Ishikawa (cell line): ENCODE data around the gene TMEM164.

Experiments
- CEBPB ChIP-seq: IDR thresholded peaks from 2 replicates; pipeline ENCODE4 v1.6.1; 2012
- CREB1 ChIP-seq: IDR thresholded peaks from 2 replicates; pipeline ENCODE4 v1.6.1; 2012; ENCODE audit warnings: low read depth
- EP300 ChIP-seq: IDR thresholded peaks from 2 replicates; pipeline ENCODE4 v1.6.1; 2012; ENCODE audit warnings: borderline replicate concordance
- NFIC ChIP-seq: IDR thresholded peaks from 2 replicates; pipeline ENCODE4 v1.6.1; 2012
- TEAD4 ChIP-seq: IDR thresholded peaks from 2 replicates; pipeline ENCODE4 v1.6.1; 2012
- TF ChIP-seq, protein P1 (sequence below): IDR thresholded peaks from 2 replicates; pipeline ENCODE4 v1.6.1; 2012
- TF ChIP-seq, protein P2 (sequence below): IDR thresholded peaks from 2 replicates; pipeline ENCODE4 v1.6.1; 2012; ENCODE audit warnings: low read depth, mild to moderate bottlenecking

DNA sequence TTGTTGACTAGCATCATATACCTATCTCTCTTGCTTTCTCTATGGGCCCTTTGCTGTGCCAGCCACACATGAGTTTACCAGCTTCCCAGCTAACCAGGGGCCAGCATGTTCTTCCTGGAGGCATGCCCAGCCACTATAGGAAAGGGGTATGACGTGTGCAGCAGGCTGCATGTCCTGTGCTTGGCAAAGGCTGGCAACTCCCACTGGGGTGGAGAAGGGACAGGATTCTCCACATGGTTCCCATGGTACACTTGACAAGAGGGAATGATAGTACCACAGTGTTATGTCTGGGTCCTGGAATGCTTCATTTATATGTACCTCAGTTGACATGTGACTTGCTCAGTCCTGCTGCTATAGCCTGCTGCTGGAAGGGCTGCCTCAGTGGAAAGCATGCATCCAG, 78.8 kb downstream of the TMEM164 start:
- TF ChIP-seq CREB1: no peak
- TF ChIP-seq EP300: no peak
- TF ChIP-seq TEAD4: no peak
- TF ChIP-seq CEBPB: no peak
- TF ChIP-seq NFIC: no peak
- TF ChIP-seq, protein P1, sequence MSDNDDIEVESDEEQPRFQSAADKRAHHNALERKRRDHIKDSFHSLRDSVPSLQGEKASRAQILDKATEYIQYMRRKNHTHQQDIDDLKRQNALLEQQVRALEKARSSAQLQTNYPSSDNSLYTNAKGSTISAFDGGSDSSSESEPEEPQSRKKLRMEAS: no peak
- TF ChIP-seq, protein P2, sequence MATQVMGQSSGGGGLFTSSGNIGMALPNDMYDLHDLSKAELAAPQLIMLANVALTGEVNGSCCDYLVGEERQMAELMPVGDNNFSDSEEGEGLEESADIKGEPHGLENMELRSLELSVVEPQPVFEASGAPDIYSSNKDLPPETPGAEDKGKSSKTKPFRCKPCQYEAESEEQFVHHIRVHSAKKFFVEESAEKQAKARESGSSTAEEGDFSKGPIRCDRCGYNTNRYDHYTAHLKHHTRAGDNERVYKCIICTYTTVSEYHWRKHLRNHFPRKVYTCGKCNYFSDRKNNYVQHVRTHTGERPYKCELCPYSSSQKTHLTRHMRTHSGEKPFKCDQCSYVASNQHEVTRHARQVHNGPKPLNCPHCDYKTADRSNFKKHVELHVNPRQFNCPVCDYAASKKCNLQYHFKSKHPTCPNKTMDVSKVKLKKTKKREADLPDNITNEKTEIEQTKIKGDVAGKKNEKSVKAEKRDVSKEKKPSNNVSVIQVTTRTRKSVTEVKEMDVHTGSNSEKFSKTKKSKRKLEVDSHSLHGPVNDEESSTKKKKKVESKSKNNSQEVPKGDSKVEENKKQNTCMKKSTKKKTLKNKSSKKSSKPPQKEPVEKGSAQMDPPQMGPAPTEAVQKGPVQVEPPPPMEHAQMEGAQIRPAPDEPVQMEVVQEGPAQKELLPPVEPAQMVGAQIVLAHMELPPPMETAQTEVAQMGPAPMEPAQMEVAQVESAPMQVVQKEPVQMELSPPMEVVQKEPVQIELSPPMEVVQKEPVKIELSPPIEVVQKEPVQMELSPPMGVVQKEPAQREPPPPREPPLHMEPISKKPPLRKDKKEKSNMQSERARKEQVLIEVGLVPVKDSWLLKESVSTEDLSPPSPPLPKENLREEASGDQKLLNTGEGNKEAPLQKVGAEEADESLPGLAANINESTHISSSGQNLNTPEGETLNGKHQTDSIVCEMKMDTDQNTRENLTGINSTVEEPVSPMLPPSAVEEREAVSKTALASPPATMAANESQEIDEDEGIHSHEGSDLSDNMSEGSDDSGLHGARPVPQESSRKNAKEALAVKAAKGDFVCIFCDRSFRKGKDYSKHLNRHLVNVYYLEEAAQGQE: no peak
